ENCODE data around the gene FBXO27.
A peak's percentile ranks its signal among the peaks of the same experiment; 100 is the strongest.

The FBXO27 gene

GRCh38 chr19:39032063-39032918, at the start of gene FBXO27:
Gene FBXO27, minus strand, starts transcription at chr19:39032549. Its CDS starts 322 bp downstream, at chr19:39032227.
- TF ChIP-seq CTCF (conservative IDR thresholded peaks at IDR 0.05; ENCODE audit: low read length), result no peak
- peak within 1 kb of the TSS; percentile 74 for H3K4me3 ChIP-seq (ENCODE audit: low read length)
- no peak for DNase-seq (ENCODE audit: low read depth)

DNA sequence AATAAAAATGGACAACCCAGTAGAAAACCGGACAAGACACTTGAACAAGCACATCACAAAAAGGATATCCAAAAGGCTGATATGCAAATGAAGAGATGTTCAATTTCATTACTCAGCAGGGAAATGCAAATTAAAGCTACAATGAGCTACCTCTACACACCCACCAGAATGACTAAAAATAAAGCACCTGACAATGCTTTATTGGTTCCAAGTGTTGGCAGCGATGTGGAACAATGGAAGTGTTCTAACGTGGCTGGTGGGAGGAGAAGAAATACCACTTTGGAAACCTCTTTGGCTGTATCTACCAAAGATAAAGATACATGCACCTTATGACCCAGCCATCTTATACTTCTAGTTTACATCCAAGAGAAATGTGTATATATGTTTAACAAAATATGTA, 48.1 kb upstream of the FBXO27 start:
- DNase-seq (ENCODE audit: low read depth), result no peak
- H3K4me3 ChIP-seq (ENCODE audit: low read length), result no peak overlapping the region
- TF ChIP-seq CTCF (conservative IDR thresholded peaks at IDR 0.05; ENCODE audit: low read length), result no peak

DNA sequence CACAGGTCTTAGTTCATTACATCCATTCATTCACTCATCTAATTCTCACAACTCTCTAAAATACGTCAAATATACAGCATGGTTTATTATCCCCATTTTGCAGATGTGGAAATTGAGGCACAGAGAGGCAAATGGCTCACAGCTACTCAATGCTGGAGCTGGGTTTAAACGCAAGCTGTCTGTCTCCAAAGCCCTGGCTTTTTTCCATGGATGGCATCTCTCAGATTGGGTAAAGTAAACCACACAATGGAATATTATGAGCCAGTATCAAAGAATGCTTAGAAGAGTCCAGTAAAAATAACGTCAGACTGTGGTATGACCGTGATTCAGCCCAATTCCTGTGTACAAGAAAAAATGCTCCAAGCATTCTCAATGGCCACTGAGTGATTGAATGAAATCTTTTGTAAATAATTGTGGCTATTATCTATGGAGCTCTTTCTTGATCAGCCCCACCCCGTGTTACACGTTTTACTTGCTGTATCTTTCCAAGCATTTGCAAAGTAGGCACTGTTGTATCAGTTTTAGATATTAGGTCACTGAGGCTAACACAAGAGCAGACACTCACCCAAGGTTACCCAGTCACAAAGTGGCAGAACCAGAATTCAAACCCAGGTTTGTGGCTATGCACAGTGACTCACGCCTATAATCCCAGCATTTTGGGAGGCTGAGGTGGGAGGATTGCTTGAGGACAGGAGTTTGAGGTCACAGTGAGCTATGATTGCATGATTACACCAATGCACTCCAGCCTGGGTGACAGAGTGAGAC, 46.3 kb upstream of the FBXO27 start:
- no peak overlapping the region for H3K4me3 ChIP-seq (ENCODE audit: low read length)
- TF ChIP-seq CTCF (conservative IDR thresholded peaks at IDR 0.05; ENCODE audit: low read length), result no peak
- peak; percentile 98 for DNase-seq (ENCODE audit: low read depth)

DNA sequence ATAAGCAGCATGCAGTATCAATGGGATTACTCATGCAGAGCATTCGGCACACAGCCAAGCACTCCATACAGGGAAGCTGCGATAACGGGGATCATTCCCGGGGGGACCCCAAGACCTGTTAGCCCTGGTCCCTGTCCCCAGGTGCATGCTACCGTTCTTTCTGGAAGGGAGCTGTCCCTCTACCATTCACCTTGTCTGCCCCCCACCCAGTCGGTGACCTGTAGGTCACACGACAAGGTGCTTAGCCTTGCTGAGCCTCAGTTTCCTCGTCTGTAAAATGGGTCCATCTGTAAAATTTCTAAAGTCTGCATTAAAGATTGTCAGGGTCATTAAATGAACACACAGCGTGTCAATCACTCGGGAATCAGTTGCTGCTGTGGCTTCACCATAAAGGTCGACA, 45.0 kb upstream of the FBXO27 start:
- DNase-seq (ENCODE audit: low read depth), result no peak
- TF ChIP-seq CTCF (conservative IDR thresholded peaks at IDR 0.05; ENCODE audit: low read length), result no peak
- no peak overlapping the region for H3K4me3 ChIP-seq (ENCODE audit: low read length)

DNA sequence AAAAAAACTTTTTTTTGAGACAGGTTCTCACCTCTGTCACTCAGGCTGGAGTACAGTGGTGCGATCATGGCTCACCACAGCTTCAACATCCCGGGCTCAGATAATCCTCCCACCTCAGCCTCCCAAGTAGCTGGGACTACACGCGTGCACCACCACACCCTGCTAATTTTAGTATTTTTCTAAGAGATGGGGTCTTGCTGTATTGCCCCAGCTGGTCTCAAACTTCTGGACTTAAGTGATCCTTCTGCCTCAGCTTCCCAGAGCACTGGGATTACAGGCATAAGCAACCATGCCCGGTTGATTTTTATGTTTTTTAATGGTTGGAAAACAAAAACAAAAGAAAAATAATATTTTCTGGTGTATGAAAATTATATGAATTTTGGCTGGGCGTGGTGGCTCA, 42.6 kb upstream of the FBXO27 start:
- no peak for TF ChIP-seq CTCF (conservative IDR thresholded peaks at IDR 0.05; ENCODE audit: low read length)
- no peak overlapping the region for H3K4me3 ChIP-seq (ENCODE audit: low read length)
- no peak for DNase-seq (ENCODE audit: low read depth)

DNA sequence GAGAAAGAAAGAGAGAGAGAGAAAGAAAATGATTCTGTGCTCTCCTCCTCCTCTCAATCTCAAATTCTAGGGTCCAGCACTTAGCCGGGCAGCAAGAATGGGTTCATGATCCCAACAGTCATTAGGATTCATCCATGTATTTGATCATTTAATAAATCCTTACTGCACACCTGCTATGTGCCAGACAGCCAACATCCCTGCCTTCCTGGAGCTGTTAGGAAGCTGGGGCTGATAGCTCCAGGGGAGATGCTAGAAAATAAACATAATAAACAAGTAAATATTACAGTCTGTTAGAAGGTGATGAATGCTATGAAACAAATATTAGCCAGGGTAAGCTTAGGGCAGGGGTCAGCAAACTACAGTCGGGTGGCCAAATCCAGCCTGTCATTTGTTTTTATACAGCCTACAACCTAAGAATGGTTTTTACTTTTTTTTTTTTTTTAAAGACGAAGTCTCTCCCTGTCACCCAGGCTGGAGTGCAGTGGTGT, 41.9 kb upstream of the FBXO27 start:
- H3K4me3 ChIP-seq (ENCODE audit: low read length), result no peak overlapping the region
- DNase-seq (ENCODE audit: low read depth), result no peak

More for the DNA sequence above, 41.9 kb upstream of the FBXO27 start:
- no peak for TF ChIP-seq CTCF (conservative IDR thresholded peaks at IDR 0.05; ENCODE audit: low read length)
